ENCODE measurements around the gene TLR8.

TLR8 gene

DNA sequence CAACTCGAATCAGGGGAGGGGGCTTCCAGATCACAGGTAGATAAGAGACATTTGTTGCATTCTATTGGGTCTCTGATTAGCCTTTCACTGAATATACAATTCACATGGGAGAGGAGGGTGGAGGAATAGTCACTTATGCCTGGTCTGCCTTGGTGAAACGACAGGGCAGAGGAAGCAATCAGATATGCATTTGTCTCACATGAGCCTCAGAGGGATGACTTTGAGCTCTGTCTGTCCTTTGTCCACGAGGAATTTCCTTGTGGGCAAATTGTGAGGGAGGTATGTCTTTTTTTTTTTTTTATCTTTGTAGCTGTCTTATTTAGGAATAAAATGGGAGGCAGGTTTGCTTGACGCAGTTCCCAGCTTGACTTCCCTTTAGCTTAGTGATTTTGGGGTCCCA lies 40.0 kb downstream of the TLR8 start:
- no peak overlapping the region; the same call in 1 of the 2 replicates for H3K27ac ChIP-seq
- TF ChIP-seq, protein P1, sequence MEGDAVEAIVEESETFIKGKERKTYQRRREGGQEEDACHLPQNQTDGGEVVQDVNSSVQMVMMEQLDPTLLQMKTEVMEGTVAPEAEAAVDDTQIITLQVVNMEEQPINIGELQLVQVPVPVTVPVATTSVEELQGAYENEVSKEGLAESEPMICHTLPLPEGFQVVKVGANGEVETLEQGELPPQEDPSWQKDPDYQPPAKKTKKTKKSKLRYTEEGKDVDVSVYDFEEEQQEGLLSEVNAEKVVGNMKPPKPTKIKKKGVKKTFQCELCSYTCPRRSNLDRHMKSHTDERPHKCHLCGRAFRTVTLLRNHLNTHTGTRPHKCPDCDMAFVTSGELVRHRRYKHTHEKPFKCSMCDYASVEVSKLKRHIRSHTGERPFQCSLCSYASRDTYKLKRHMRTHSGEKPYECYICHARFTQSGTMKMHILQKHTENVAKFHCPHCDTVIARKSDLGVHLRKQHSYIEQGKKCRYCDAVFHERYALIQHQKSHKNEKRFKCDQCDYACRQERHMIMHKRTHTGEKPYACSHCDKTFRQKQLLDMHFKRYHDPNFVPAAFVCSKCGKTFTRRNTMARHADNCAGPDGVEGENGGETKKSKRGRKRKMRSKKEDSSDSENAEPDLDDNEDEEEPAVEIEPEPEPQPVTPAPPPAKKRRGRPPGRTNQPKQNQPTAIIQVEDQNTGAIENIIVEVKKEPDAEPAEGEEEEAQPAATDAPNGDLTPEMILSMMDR (IDR thresholded peaks at IDR 0.05): no peak
- no peak for TF ChIP-seq ZFX (IDR thresholded peaks at IDR 0.05; ENCODE audit: borderline replicate concordance)

DNA sequence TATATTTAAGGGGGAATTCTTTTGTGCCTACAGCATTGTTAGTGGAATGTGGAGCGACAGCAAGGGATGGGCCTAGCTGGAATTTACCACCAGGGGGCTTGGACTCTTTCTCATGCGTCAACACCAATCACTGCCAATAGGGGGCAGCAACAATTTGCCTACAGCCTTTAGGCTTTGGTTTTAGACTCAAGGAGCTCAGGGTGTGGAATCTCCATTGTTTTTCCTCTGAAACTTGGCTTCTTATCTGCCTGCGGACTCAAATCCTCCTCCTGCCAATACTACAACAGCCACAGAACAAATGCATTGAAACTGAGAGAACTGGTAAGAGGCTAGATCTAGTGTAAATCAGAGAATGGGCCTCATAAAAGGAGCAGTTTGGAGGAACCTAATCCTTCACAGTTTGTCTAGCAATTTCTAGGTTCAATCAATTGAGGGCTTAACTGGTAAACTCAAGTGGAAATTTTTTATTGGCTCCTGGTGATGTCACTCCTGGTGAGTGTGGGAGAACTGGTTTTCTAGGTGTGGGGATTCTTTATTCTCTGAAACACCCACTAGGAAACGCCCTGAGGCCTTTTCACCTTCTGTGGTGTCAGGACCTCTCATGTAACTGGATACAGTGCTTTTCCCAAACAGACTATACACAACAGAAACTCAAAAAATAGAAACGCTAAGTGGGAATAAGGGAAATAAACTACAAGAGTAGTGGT lies 40.6 kb downstream of the TLR8 start:
- TF ChIP-seq ZFX (IDR thresholded peaks at IDR 0.05; ENCODE audit: borderline replicate concordance): no peak
- TF ChIP-seq, protein P1 (IDR thresholded peaks at IDR 0.05): peak; percentile 85
- H3K27ac ChIP-seq: peak overlapping the region; percentile 61

DNA sequence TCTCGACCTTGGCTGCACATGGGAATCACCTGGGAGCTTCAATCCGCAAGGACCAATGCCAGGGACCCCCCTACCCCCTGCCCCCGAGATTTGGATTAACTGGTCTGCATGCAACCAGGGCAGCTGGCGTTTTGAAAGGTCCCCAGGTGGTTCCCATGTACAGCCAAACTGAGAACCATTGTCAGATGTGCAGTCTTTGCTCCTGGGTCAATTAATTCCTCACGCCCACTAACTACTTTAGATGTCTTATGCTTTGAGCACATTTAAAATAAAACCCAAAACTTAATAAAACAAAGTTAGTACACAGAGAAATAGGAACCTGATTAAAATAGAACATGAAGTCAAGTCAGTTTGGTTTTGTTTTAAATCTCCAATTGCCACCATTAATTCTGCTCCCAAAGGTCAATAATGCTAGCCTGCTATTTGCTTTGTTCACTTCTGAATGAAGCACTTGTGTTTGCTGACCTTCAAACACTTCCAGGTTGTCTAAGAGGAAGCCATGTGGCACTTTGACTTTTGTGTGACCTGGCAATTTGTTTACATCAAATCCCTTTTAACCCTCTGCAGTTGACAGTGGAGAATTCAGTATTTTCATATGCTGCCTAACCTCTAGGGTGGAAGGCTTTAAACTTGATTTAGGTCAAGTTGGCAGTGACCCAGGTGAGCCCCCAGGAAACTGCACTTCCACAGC lies 41.3 kb downstream of the TLR8 start:
- peak overlapping the region; percentile 61 for H3K27ac ChIP-seq
- no peak for TF ChIP-seq ZFX (IDR thresholded peaks at IDR 0.05; ENCODE audit: borderline replicate concordance)
- TF ChIP-seq, protein P1 (IDR thresholded peaks at IDR 0.05): no peak

DNA sequence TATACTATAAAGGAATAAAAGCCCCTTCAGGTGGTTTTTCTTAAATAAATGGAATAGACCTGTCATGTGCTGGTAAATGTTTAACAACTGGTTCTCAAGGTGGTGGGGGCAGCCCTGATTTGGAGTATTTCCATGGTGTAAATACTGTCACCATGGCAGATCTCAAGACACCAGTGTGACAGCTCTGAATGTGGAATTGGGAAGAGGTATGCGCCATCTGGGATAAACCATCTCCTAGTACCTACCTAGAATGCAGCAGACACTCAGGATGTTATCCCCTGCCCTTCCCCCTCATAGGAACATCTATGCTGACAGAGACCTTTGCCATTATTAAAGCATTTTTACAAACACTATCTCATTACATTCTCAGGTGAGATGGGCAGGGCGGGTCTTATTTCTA lies 42.1 kb downstream of the TLR8 start:
- TF ChIP-seq, protein P1 (IDR thresholded peaks at IDR 0.05): no peak
- no peak for TF ChIP-seq ZFX (IDR thresholded peaks at IDR 0.05; ENCODE audit: borderline replicate concordance)

DNA sequence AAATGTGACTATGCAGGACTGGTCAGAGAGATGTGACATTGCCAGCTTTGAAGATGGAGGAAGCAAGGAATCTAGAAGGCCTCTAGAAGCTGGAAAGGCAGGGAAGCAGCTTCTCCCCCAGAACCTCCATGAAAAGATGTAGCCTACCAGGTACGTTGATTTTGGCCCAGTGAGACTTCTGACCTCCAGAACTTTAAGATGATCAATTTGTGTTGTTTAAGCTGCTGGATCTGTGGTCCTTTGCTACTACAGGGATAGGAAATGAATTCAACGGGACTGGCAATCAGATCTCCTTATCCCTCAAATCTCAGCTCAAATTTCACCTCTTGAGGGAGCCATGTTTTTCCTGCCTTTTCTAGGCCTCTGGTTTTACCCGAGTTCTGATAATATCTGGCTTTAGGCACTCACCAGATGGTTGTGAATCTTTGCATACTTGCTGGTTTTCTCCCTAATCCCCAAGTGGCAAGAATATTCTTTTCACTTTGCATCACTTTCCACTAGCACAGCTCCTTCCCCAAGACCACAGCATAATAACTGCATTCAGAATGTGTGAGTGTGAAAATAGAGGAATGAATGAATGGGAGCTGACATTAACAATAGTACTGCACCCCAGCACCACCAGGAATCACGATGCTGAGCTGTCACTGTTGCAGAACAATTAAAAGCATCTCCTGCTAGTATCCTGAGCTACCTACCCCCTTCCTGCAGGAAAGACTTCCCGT lies 42.9 kb downstream of the TLR8 start:
- no peak for TF ChIP-seq ZFX (IDR thresholded peaks at IDR 0.05; ENCODE audit: borderline replicate concordance)
- TF ChIP-seq, protein P1 (IDR thresholded peaks at IDR 0.05): no peak
- no peak overlapping the region for H3K27ac ChIP-seq

More for the DNA sequence above, 42.1 kb downstream of the TLR8 start:
- H3K27ac ChIP-seq: no peak overlapping the region

DNA sequence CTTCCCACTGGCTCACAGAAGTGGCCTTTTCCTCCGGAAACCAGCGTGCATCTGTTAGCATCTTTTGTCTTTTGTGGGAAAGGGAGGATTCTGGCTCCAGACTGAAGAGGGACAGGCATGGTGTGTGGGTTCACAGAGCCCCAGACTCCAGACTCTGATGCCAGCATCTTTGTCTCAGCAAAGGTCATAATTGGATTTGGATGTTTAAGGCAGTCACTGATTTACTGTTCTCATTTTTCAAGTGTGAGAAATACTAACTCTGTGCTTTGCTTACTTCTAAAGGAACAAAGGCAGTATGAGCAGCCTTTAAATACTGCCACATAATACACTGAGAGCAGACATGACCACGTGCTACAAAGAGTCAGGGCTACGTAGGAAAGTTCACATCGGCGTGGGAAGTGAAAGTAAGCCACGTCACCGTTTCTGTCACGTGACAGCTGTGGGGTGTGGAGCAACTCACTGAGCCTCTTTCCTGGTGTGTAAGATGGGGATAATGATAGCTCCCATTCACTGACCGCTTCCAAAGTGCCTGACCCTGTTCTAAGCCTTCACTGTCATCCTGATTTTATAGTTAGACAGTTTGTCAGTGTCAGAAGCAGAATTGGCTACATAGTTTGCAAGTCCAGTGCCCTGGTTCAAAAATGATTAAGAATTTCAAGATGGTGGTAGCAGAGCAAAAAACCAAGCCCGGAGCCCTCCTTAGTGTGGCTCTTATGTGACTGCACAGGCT lies 43.7 kb downstream of the TLR8 start:
- no peak overlapping the region for H3K27ac ChIP-seq
- TF ChIP-seq, protein P1 (IDR thresholded peaks at IDR 0.05): no peak
- no peak for TF ChIP-seq ZFX (IDR thresholded peaks at IDR 0.05; ENCODE audit: borderline replicate concordance)
